ENCODE results near the gene GFY.
A peak's percentile ranks its signal among the peaks of the same experiment; 100 is the strongest.

GFY gene

GRCh38 chr19:49403404-49404187 lies 21.6 kb upstream of the GFY start:
- no peaks in the 10 kb centered on the region for H3K36me3 ChIP-seq (ENCODE audit: control insufficient read depth in 2 of 2, insufficient read depth in 1 of 2, low read length in 2 of 2)
- peak overlapping the region; percentile 74 for H3K27ac ChIP-seq (ENCODE audit: extremely low read depth, low read depth, low read length)
- ChIA-PET POLR2A (interaction anchor here (0.5 to 1.8 kb wide), 7 partner anchors 12 to 272 kb away, joined by 3 to 9 read pairs (median 3); partner anchors contain the start of gene ALDH16A1), CTCF (interaction anchor here (0.5 to 1.3 kb wide), 6 partner anchors 10 to 275 kb away, joined by 3 to 5 read pairs (median 4); no protein-coding TSS in a partner anchor)
- no peak overlapping the region for H3K4me3 ChIP-seq (ENCODE audit: low read depth, low read length)
- no peaks in the 10 kb centered on the region for H3K9me3 ChIP-seq (ENCODE audit: control insufficient read depth, insufficient read depth, low read depth, low read length)
- H3K4me1 ChIP-seq (ENCODE audit: control insufficient read depth, insufficient read depth, low read length) = peaks cover 10% of the 10 kb centered on the region
- peak; percentile 25; the same call in 1 of the 2 replicates for TF ChIP-seq SP3 (tag by site-specific recombination; IDR thresholded peaks at IDR 0.05)
- no peak for TF ChIP-seq ZNF292 (tag by site-specific recombination; IDR thresholded peaks at IDR 0.05; ENCODE audit: borderline replicate concordance, low read depth)
- TF ChIP-seq ZBTB21 (tag by site-specific recombination; IDR thresholded peaks at IDR 0.05) = no peak
- no peak for TF ChIP-seq ZNF777 (tag by site-specific recombination; IDR thresholded peaks at IDR 0.05; ENCODE audit: borderline replicate concordance)
- no peak for TF ChIP-seq HOXA7 (CRISPR knock-in tag; IDR thresholded peaks at IDR 0.05; ENCODE audit: borderline replicate concordance)
- TF ChIP-seq SALL2 (tag by site-specific recombination; IDR thresholded peaks at IDR 0.05; ENCODE audit: borderline replicate concordance) = no peak
- TF ChIP-seq ZNF521 (tag by site-specific recombination; IDR thresholded peaks at IDR 0.05) = no peak
- TF ChIP-seq ZNF623 (tag by site-specific recombination; IDR thresholded peaks at IDR 0.05) = no peak
- peak; percentile 90 for TF ChIP-seq ZNF2 (tag by site-specific recombination; IDR thresholded peaks at IDR 0.05)
- TF ChIP-seq ZNF24 (tag by site-specific recombination; IDR thresholded peaks at IDR 0.05) = 0 out of 2 replicates have a peak, but pooled peaks have one; percentile 48
- TF ChIP-seq GLI2 (tag by site-specific recombination; IDR thresholded peaks at IDR 0.05; ENCODE audit: borderline replicate concordance, low read depth) = no peak
- TF ChIP-seq ZNF174 (tag by site-specific recombination; IDR thresholded peaks at IDR 0.05) = no peak
- no peak for TF ChIP-seq KLF7 (tag by site-specific recombination; IDR thresholded peaks at IDR 0.05; ENCODE audit: borderline replicate concordance)
- TF ChIP-seq, protein P1, sequence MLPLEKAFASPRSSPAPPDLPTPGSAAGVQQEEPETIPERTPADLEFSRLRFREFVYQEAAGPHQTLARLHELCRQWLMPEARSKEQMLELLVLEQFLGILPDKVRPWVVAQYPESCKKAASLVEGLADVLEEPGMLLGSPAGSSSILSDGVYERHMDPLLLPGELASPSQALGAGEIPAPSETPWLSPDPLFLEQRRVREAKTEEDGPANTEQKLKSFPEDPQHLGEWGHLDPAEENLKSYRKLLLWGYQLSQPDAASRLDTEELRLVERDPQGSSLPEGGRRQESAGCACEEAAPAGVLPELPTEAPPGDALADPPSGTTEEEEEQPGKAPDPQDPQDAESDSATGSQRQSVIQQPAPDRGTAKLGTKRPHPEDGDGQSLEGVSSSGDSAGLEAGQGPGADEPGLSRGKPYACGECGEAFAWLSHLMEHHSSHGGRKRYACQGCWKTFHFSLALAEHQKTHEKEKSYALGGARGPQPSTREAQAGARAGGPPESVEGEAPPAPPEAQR (tag by site-specific recombination; IDR thresholded peaks at IDR 0.05) = no peak
- no peak for TF ChIP-seq ZNF560 (tag by site-specific recombination; IDR thresholded peaks at IDR 0.05; ENCODE audit: borderline replicate concordance)
- TF ChIP-seq GLIS2 (tag by site-specific recombination; IDR thresholded peaks at IDR 0.05) = no peak
- peak; percentile 14; the same call in 1 of the 2 replicates for TF ChIP-seq SP2 (tag by site-specific recombination; IDR thresholded peaks at IDR 0.05)
- TF ChIP-seq ZNF639 (tag by site-specific recombination; IDR thresholded peaks at IDR 0.05) = no peak
- TF ChIP-seq ZFP69B (tag by site-specific recombination; IDR thresholded peaks at IDR 0.05) = 0 out of 2 replicates have a peak, but pooled peaks have one; percentile 22
- TF ChIP-seq ZNF311 (tag by site-specific recombination; IDR thresholded peaks at IDR 0.05; ENCODE audit: borderline replicate concordance) = no peak
- TF ChIP-seq KLF9 (tag by site-specific recombination; IDR thresholded peaks at IDR 0.05; ENCODE audit: low read depth) = no peak
- no peak for TF ChIP-seq ZNF510 (tag by site-specific recombination; IDR thresholded peaks at IDR 0.05; ENCODE audit: insufficient replicate concordance)
- TF ChIP-seq, protein P2, sequence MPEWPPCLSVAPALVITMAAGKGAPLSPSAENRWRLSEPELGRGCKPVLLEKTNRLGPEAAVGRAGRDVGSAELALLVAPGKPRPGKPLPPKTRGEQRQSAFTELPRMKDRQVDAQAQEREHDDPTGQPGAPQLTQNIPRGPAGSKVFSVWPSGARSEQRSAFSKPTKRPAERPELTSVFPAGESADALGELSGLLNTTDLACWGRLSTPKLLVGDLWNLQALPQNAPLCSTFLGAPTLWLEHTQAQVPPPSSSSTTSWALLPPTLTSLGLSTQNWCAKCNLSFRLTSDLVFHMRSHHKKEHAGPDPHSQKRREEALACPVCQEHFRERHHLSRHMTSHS (tag by site-specific recombination; IDR thresholded peaks at IDR 0.05) = no peak
- TF ChIP-seq, protein P3, sequence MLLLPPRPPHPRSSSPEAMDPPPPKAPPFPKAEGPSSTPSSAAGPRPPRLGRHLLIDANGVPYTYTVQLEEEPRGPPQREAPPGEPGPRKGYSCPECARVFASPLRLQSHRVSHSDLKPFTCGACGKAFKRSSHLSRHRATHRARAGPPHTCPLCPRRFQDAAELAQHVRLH (tag by site-specific recombination; IDR thresholded peaks at IDR 0.05) = peak; percentile 51
- TF ChIP-seq SP7 (tag by site-specific recombination; IDR thresholded peaks at IDR 0.05) = peak; percentile 87
- TF ChIP-seq, protein P4, sequence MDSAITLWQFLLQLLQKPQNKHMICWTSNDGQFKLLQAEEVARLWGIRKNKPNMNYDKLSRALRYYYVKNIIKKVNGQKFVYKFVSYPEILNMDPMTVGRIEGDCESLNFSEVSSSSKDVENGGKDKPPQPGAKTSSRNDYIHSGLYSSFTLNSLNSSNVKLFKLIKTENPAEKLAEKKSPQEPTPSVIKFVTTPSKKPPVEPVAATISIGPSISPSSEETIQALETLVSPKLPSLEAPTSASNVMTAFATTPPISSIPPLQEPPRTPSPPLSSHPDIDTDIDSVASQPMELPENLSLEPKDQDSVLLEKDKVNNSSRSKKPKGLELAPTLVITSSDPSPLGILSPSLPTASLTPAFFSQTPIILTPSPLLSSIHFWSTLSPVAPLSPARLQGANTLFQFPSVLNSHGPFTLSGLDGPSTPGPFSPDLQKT (IDR thresholded peaks at IDR 0.05; ENCODE audit: borderline replicate concordance, low read depth, low read length) = no peak
- TF ChIP-seq ZFHX2 (tag by site-specific recombination; conservative IDR thresholded peaks at IDR 0.05) = peak; percentile 55
- TF ChIP-seq ZNF654 (tag by site-specific recombination; IDR thresholded peaks at IDR 0.05; ENCODE audit: low read depth) = no peak
- peak; percentile 99 for TF ChIP-seq ZBTB17 (tag by site-specific recombination; IDR thresholded peaks at IDR 0.05)
- no peak for TF ChIP-seq ZNF837 (tag by site-specific recombination; IDR thresholded peaks at IDR 0.05)
- 0 out of 2 replicates have a peak, but pooled peaks have one; percentile 26 for TF ChIP-seq ZNF558 (tag by site-specific recombination; IDR thresholded peaks at IDR 0.05)
- TF ChIP-seq, protein P5, sequence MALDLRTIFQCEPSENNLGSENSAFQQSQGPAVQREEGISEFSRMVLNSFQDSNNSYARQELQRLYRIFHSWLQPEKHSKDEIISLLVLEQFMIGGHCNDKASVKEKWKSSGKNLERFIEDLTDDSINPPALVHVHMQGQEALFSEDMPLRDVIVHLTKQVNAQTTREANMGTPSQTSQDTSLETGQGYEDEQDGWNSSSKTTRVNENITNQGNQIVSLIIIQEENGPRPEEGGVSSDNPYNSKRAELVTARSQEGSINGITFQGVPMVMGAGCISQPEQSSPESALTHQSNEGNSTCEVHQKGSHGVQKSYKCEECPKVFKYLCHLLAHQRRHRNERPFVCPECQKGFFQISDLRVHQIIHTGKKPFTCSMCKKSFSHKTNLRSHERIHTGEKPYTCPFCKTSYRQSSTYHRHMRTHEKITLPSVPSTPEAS (tag by site-specific recombination; IDR thresholded peaks at IDR 0.05) = no peak
